ENCODE data around the gene RASGRP1. TPM values are rescaled to one million over a fixed set of nuclear protein-coding genes. Genes with fewer than 3 reads are reported as not detected.

The RASGRP1 gene
- total RNA-seq, 1 experiment from 2014 or later = 0.85 TPM

DNA sequence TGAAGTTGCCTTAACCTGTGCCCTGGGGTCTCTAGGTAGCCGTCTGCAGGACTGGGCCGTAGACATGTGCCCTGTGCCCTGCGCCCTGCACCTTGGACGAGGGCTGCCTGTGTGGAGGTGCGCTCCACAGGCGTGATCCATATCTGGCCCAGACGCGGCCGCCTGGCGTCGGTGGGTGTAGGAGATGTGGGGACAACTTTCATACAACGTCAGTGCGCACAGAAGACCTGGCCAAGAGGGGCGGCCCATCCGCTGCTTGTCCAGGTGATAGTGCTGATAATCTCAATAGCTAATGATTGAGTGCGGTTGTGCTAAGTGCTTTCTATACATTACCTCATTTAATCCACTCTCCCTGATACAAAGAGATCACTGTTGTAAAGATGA is 665 bp upstream of the RASGRP1 start:
- H3K4me2 ChIP-seq (ENCODE audit: insufficient read depth, insufficient read length, low read length) = peak overlapping the region; percentile 40
- H3K27me3 ChIP-seq (ENCODE audit: insufficient read depth, low read length) = peaks cover 14% of the 10 kb centered on the region; the same call in 1 of the 2 replicates
- H3K14ac ChIP-seq (ENCODE audit: insufficient read depth, low read length) = no peak overlapping the region
- H2BK5ac ChIP-seq (ENCODE audit: insufficient read length, low read length) = no peak overlapping the region
- H2BK120ac ChIP-seq (ENCODE audit: low read depth, low read length, poor library complexity, severe bottlenecking) = no peak overlapping the region
- peak overlapping the region; percentile 67 to 80 for H3K4me3 Mint-ChIP-seq
- H2AFZ ChIP-seq (ENCODE audit: low read length) = no peak overlapping the region
- no peak overlapping the region for H2BK12ac ChIP-seq (ENCODE audit: insufficient read length, low read depth, low read length)
- no peak overlapping the region for H3K4ac ChIP-seq (ENCODE audit: low read depth, low read length)
- H2BK20ac ChIP-seq (ENCODE audit: low read depth, low read length, poor library complexity, severe bottlenecking) = no peak overlapping the region
- DNase-seq = no peak
- H3K27ac ChIP-seq (ENCODE audit: insufficient read length, low read depth, low read length) = no peak overlapping the region
- no peak overlapping the region for H4K91ac ChIP-seq (ENCODE audit: insufficient read length, low read depth, low read length)
- WGBS (ENCODE audit: extremely low coverage, insufficient read length, low lambda C conversion rate) = no CpG with 5 or more reads among the region's 16 CpGs
- no peak overlapping the region for H4K8ac ChIP-seq (replicated peaks; ENCODE audit: insufficient read length, low read depth, low read length)
- no peak overlapping the region for H2BK15ac ChIP-seq (ENCODE audit: low read depth, low read length)
- peaks cover 8 to 9% of the 10 kb centered on the region in 2 experiments; a peak in 3 of 4 replicates for H3K4me1 Mint-ChIP-seq
- no peaks in the 10 kb centered on the region for H3K9me3 ChIP-seq (ENCODE audit: control insufficient read depth, low read depth, low read length)
- peaks cover 57% of the 10 kb centered on the region for H3K27me3 Mint-ChIP-seq (ENCODE audit: low read depth)
- no peak overlapping the region for H3K23ac ChIP-seq (ENCODE audit: insufficient read length, low read depth, low read length)
- no peaks in the 10 kb centered on the region for H3K4me1 ChIP-seq (ENCODE audit: insufficient read depth, low read length)
- H4K5ac ChIP-seq (ENCODE audit: insufficient read length, low read depth, low read length) = no peak overlapping the region
- TF ChIP-seq, protein P1, sequence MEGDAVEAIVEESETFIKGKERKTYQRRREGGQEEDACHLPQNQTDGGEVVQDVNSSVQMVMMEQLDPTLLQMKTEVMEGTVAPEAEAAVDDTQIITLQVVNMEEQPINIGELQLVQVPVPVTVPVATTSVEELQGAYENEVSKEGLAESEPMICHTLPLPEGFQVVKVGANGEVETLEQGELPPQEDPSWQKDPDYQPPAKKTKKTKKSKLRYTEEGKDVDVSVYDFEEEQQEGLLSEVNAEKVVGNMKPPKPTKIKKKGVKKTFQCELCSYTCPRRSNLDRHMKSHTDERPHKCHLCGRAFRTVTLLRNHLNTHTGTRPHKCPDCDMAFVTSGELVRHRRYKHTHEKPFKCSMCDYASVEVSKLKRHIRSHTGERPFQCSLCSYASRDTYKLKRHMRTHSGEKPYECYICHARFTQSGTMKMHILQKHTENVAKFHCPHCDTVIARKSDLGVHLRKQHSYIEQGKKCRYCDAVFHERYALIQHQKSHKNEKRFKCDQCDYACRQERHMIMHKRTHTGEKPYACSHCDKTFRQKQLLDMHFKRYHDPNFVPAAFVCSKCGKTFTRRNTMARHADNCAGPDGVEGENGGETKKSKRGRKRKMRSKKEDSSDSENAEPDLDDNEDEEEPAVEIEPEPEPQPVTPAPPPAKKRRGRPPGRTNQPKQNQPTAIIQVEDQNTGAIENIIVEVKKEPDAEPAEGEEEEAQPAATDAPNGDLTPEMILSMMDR (conservative IDR thresholded peaks at IDR 0.05) = no peak
- no peak overlapping the region for H3T11ph ChIP-seq (ENCODE audit: low read length)
- H2AK5ac ChIP-seq (ENCODE audit: insufficient read length, low read length) = no peak overlapping the region
- no peak overlapping the region for H3K56ac ChIP-seq (ENCODE audit: insufficient read length, low read depth, low read length)
- H3K79me2 ChIP-seq (ENCODE audit: insufficient read depth, low read length) = no peaks in the 10 kb centered on the region
- no peaks in the 10 kb centered on the region; a peak in 1 of 7 replicates for H3K36me3 Mint-ChIP-seq (ENCODE audit: insufficient read depth in 1 of 3, low read depth in 3 of 3)
- no peaks in the 10 kb centered on the region for H3K79me1 ChIP-seq (ENCODE audit: insufficient read depth, low read depth, low read length, poor library complexity, severe bottlenecking)
- H3K9ac ChIP-seq (ENCODE audit: extremely low read depth, insufficient read length, low read length) = no peak overlapping the region
- peaks cover 3% of the 10 kb centered on the region for H3K23me2 ChIP-seq (ENCODE audit: insufficient read length, low read depth, low read length, poor library complexity, severe bottlenecking)
- H3K9me3 Mint-ChIP-seq = no peaks in the 10 kb centered on the region; a peak in 3 of 5 replicates
- no peak overlapping the region for H3K18ac ChIP-seq (ENCODE audit: insufficient read length, low read depth, low read length)
- no peak overlapping the region for H3K27ac Mint-ChIP-seq
- no peaks in the 10 kb centered on the region for H4K20me1 ChIP-seq (ENCODE audit: control insufficient read depth, insufficient read depth, insufficient read length)
